BE2C (cell line): ENCODE data around the gene TM9SF1.

Experiments
- DNase-seq: peaks from one replicate; pipeline ENCODE4 v3.0.0-alpha.2; 2020
- H3K27me3 ChIP-seq: fragments of 250-450 bp; sonication (Bioruptor Pico); 2 replicates; pipeline ENCODE4 v1.5.1; 2020; ENCODE audit warnings: mild to moderate bottlenecking
- H3K36me3 ChIP-seq: fragments of 250-450 bp; sonication (Bioruptor Pico); 2 replicates; pipeline ENCODE4 v1.5.1; 2020; ENCODE audit warnings: mild to moderate bottlenecking
- H3K4me1 ChIP-seq: fragments of 250-450 bp; sonication (Bioruptor Pico); 2 replicates; pipeline ENCODE4 v1.5.1; 2020
- H3K4me3 ChIP-seq: 2 replicates; pipeline ENCODE4 v1.5.1; 2011; ENCODE audit warnings: low read depth, low read length
- H3K9me3 ChIP-seq: fragments of 250-450 bp; sonication (Bioruptor Pico); 2 replicates; pipeline ENCODE4 v1.5.1; 2020
- TF ChIP-seq, protein P1 (sequence below): IDR thresholded peaks from 2 replicates; pipeline ENCODE4 v1.5.1; 2012; ENCODE audit warnings: mild to moderate bottlenecking, low read depth, low read length

TM9SF1 gene

DNA sequence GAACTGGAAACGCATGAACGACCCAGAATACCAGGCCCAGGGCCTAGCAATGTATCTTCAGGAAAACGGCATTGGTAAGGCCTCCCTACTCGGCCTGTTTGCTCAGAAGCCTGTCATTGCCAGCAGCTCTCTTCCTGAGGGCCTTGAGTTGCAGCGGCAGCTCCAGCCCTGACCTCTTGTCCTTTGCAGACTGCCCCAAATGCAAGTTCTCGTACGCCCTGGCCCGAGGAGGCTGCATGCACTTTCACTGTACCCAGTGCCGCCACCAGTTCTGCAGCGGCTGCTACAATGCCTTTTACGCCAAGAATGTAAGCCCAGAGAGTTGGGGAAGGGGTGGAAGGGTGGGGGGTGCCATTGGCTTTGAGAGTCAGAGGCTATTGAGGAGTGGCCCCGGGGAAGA lies 37.9 kb downstream of the TM9SF1 start:
- H3K36me3 ChIP-seq: peaks cover 47% of the 10 kb centered on the region

DNA sequence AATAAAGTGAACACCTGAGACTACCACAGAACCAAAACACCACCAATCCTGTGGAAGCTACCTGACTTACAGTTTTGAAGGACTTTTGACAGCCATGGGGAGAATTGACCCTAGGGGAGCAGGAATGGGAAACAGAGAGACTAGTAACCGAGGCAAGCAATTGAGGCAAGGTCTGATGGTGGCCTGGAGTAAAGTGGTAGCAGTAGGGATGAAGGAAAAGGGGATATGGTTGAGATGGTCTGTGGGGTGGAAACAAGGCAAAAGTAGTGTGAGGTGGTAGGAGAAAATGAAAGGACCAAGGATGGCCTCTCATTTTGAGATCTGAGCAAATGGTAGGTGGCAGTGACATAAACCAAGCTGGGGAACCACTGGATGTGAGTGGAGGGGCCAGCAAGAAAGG lies 38.4 kb downstream of the TM9SF1 start:
- no peak for DNase-seq
- Histone ChIP-seq H3K9me3 (no peaks in the 10 kb centered on the region), H3K36me3 (peaks cover 51% of the 10 kb centered on the region), H3K27me3 (no peaks in the 10 kb centered on the region), H3K4me3 (no peak overlapping the region), H3K4me1 (peaks cover 8% of the 10 kb centered on the region)
- TF ChIP-seq, protein P1, sequence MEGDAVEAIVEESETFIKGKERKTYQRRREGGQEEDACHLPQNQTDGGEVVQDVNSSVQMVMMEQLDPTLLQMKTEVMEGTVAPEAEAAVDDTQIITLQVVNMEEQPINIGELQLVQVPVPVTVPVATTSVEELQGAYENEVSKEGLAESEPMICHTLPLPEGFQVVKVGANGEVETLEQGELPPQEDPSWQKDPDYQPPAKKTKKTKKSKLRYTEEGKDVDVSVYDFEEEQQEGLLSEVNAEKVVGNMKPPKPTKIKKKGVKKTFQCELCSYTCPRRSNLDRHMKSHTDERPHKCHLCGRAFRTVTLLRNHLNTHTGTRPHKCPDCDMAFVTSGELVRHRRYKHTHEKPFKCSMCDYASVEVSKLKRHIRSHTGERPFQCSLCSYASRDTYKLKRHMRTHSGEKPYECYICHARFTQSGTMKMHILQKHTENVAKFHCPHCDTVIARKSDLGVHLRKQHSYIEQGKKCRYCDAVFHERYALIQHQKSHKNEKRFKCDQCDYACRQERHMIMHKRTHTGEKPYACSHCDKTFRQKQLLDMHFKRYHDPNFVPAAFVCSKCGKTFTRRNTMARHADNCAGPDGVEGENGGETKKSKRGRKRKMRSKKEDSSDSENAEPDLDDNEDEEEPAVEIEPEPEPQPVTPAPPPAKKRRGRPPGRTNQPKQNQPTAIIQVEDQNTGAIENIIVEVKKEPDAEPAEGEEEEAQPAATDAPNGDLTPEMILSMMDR: no peak

More for the DNA sequence above, 37.9 kb downstream of the TM9SF1 start:
- Histone ChIP-seq H3K9me3 (no peaks in the 10 kb centered on the region), H3K27me3 (no peaks in the 10 kb centered on the region), H3K4me3 (no peak overlapping the region), H3K4me1 (peaks cover 8% of the 10 kb centered on the region)
- TF ChIP-seq, protein P1: no peak
- DNase-seq: no peak

DNA sequence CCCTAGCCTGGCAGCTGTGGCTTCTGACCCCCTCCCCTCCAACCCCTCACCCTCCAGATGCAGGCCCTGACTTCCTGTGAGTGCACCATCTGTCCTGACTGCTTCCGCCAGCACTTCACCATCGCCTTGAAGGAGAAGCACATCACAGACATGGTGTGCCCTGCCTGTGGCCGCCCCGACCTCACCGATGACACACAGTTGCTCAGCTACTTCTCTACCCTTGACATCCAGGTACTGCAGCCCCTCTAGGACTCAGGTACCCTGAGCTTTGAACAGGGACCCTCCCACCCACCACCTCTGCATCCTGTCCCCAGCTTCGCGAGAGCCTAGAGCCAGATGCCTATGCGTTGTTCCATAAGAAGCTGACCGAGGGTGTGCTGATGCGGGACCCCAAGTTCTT lies 40.1 kb downstream of the TM9SF1 start:
- Histone ChIP-seq H3K36me3 (peaks cover 66% of the 10 kb centered on the region), H3K4me1 (no peaks in the 10 kb centered on the region), H3K27me3 (no peaks in the 10 kb centered on the region), H3K9me3 (no peaks in the 10 kb centered on the region), H3K4me3 (no peak overlapping the region)
- DNase-seq: no peak
- TF ChIP-seq, protein P1: no peak

DNA sequence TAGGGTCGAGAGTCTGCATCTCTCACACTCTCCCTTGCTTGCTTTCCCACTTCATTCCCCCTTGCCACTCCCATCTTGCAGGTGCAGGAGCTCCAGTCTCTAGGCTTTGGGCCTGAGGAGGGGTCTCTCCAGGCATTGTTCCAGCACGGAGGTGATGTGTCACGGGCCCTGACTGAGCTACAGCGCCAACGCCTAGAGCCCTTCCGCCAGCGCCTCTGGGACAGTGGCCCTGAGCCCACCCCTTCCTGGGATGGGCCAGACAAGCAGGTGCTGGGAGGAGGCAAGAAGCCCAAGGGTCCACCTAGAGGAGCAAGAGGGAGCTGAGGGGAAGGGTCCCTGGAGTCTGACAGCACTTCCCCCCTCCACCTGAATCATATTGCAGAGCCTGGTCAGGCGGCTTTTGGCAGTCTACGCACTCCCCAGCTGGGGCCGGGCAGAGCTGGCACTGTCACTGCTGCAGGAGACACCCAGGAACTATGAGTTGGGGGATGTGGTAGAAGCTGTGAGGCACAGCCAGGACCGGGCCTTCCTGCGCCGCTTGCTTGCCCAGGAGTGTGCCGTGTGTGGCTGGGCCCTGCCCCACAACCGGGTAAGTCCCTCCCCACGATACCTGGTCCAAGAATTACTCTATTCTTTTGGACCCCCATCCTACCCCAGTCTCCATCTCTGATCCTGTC lies 43.7 kb downstream of the TM9SF1 start:
- H3K27me3 ChIP-seq: no peaks in the 10 kb centered on the region
- DNase-seq: no peak
- H3K4me3 ChIP-seq: no peak overlapping the region
- H3K36me3 ChIP-seq: peaks cover 59% of the 10 kb centered on the region
- H3K4me1 ChIP-seq: no peaks in the 10 kb centered on the region
- TF ChIP-seq, protein P1: no peak
- H3K9me3 ChIP-seq: no peaks in the 10 kb centered on the region

DNA sequence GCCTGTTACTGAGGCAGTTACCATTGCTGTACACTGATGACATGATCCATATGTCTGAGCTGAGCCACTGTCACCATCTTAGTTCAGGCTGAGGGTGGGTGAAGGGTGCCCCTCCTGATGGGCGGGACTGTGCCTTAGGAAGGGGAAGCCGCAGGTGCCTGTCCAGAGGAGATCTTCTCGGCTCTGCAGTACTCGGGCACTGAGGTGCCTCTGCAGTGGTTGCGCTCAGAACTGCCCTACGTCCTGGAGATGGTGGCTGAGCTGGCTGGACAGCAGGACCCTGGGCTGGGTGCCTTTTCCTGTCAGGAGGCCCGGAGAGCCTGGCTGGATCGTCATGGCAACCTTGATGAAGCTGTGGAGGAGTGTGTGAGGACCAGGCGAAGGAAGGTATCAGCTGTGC lies 44.2 kb downstream of the TM9SF1 start:
- no peak overlapping the region for H3K4me3 ChIP-seq
- H3K4me1 ChIP-seq: no peaks in the 10 kb centered on the region
- no peaks in the 10 kb centered on the region for H3K9me3 ChIP-seq
- DNase-seq: no peak
- H3K36me3 ChIP-seq: peaks cover 56% of the 10 kb centered on the region
- TF ChIP-seq, protein P1: no peak
- no peaks in the 10 kb centered on the region for H3K27me3 ChIP-seq

DNA sequence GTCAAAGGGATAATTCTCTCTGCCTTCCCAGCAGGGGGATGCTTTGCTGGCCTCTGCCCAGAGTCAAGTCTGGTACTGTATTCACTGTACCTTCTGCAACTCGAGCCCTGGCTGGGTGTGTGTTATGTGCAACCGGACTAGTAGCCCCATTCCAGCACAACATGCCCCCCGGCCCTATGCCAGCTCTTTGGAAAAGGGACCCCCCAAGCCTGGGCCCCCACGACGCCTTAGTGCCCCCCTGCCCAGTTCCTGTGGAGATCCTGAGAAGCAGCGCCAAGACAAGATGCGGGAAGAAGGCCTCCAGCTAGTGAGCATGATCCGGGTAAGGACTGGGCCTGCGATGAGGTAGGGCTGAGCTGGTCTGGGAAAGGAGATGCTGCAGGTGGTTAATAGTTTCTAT lies 44.7 kb downstream of the TM9SF1 start:
- Histone ChIP-seq H3K27me3 (no peaks in the 10 kb centered on the region), H3K4me3 (no peak overlapping the region), H3K4me1 (no peaks in the 10 kb centered on the region), H3K9me3 (no peaks in the 10 kb centered on the region), H3K36me3 (peaks cover 52% of the 10 kb centered on the region)
- TF ChIP-seq, protein P1: no peak
- no peak for DNase-seq
